Activated T-helper 17 cell treated with anti-CD3 and anti-CD28 coated beads, Interleukin-2, amount 50 U/mL, for 72 hours (primary cell): ENCODE data around the gene ARL4A. TPM values are rescaled to one million over a fixed set of nuclear protein-coding genes. Genes with fewer than 3 reads are reported as not detected.
"Not testable (repeated sequence)": the region's sequence is repeated elsewhere in the genome, so short reads cannot be mapped to it uniquely, and the experiment has no call there.

Experiments used
- ATAC-seq: fragments of 150-1000 bp; cut with Tn5 transposase; replicated peaks from 2 replicates; pipeline ENCODE4 v1.10.0; 2021; ENCODE audit warnings: mild to moderate bottlenecking, moderate library complexity
- H3K27ac Mint-ChIP-seq: one replicate; pipeline ENCODE4 v1.8.0; 2022; ENCODE audit warnings: mixed read lengths
- H3K27me3 Mint-ChIP-seq: one replicate; pipeline ENCODE4 v1.8.0; 2022; ENCODE audit warnings: mixed read lengths
- H3K36me3 Mint-ChIP-seq: one replicate; pipeline ENCODE4 v1.8.0; 2022; ENCODE audit warnings: low read depth, mild to moderate bottlenecking, mixed read lengths
- H3K4me1 Mint-ChIP-seq: one replicate; pipeline ENCODE4 v1.8.0; 2022; ENCODE audit warnings: mixed read lengths
- H3K4me3 Mint-ChIP-seq: one replicate; pipeline ENCODE4 v1.8.0; 2022; ENCODE audit warnings: mild to moderate bottlenecking, mixed read lengths
- H3K9me3 Mint-ChIP-seq: one replicate; pipeline ENCODE4 v1.8.0; 2022; ENCODE audit warnings: mixed read lengths
- total RNA-seq, 2 donors: library from RNA; stranded (reverse); gene quantifications; one replicate each; pipeline ENCODE4 v1.2.3, GENCODE V29; 2022

The ARL4A gene
- total RNA-seq, 2 donors from 2014 or later = 12.4 to 17.0 TPM

DNA sequence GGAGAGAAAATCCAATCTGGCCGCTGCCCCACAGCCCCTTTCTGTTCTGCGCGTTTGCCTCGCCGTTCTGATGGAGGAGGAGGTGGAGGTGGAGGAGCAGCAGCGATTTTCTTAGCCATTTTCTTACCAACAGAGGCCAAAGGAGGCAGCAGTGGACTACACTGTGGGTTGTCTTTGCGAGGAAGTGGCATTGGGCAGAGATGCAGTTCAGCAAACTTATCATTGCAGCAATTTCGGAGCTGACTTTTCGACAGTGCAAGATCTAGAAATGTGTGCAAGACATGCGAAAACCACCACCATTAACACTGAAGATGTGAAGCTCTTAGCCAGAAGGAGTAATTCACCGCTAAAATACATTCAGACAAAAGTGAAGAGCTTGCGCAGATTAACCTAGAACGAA, 1.9 kb upstream of the ARL4A start:
- Mint-ChIP-seq H3K4me1 (peaks cover 10% of the 10 kb centered on the region), H3K27me3 (no peaks in the 10 kb centered on the region), H3K36me3 (peaks cover 27% of the 10 kb centered on the region), H3K4me3 (peak overlapping the region; percentile 92), H3K27ac (peak overlapping the region; percentile 91), H3K9me3 (no peaks in the 10 kb centered on the region)
- ATAC-seq = no peak

DNA sequence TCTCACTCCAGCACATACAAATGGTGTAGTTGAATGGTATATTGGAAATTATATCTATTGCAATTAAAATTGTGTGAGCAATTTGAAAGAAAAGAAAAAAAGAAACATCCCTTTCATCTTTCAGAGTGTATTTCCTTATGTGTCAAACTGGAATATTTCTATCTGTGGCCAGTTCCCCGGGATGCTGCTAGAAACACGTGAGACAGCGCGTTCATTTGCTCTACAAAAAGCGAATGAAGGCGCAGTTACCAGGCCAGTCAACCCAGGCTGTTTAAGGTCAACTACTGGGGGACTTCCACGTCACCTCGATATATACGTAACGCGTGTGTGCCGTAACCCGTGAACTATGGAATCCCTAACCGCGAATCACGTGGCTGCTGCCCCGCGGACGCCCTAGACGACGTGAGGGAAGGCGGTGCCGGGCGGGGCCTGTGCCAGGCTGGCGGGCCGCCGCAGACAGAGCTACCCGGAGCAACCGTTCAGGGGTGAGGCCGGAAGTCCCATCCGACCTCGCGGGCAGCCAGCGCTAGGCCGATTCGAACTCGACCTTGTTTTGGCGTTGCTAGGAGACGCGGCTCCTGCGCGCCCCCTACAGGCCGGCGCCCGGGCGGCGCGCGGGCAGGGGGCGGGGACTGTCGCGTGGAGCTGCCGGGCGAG, 1.1 kb upstream of the ARL4A start:
- H3K4me1 Mint-ChIP-seq = peaks cover 10% of the 10 kb centered on the region
- H3K27me3 Mint-ChIP-seq = no peaks in the 10 kb centered on the region
- H3K9me3 Mint-ChIP-seq = no peaks in the 10 kb centered on the region
- peaks cover 27% of the 10 kb centered on the region for H3K36me3 Mint-ChIP-seq
- peak; percentile 91 for ATAC-seq
- peak overlapping the region; percentile 91 for H3K27ac Mint-ChIP-seq
- peak overlapping the region; percentile 92 for H3K4me3 Mint-ChIP-seq

DNA sequence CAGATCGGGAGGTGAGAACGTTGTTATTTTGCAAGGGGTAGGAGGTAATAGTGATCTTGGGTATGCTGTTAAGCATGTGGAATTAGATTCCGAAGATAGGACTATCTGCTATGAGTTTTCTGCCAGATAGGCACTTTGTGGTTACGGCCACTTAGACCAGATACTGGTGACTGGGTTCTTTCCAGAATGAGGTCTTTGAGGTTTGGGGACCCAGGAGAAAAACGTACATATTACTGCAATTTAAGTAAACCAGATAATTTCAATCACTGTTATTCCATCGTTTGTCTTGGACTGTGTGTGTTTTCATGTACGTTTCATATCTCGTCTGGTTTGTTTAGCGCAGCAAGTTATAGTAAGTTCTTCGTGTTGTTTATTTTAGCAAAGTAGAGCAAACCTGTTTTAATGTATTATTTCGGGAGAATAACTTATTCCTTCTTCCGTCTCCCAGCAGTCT, 312 bp downstream of the ARL4A start:
- no peaks in the 10 kb centered on the region for H3K9me3 Mint-ChIP-seq
- peaks cover 27% of the 10 kb centered on the region for H3K36me3 Mint-ChIP-seq
- peak overlapping the region; percentile 91 for H3K27ac Mint-ChIP-seq
- peak overlapping the region; percentile 92 for H3K4me3 Mint-ChIP-seq
- H3K27me3 Mint-ChIP-seq = no peaks in the 10 kb centered on the region
- H3K4me1 Mint-ChIP-seq = peaks cover 11% of the 10 kb centered on the region
- no peak for ATAC-seq

DNA sequence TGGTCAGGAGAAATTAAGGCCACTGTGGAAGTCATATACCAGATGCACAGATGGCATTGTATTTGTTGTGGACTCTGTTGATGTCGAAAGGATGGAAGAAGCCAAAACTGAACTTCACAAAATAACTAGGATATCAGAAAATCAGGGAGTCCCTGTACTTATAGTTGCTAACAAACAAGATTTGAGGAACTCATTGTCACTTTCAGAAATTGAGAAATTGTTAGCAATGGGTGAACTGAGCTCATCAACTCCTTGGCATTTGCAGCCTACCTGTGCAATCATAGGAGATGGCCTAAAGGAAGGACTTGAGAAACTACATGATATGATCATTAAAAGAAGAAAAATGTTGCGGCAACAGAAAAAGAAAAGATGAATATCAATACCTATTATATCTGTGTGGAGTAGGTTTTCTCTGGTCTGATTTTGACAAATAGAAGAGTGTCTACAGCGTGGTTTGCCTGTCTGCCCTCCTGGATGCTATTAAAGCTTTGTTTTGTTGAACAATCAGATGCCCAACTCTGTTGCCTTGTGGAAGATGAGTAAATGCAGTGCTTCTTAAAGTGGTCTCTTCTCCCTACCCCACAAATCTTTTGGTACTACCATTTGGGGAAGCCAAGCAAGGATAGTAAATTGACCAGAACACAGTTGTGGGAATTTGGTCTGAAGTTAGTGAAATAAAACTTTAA, 1.2 kb downstream of the ARL4A start:
- peak overlapping the region; percentile 92 for H3K4me3 Mint-ChIP-seq
- peaks cover 16% of the 10 kb centered on the region for H3K4me1 Mint-ChIP-seq
- not testable (repeated sequence) for ATAC-seq, H3K27me3 Mint-ChIP-seq, H3K9me3 Mint-ChIP-seq
- peaks cover 27% of the 10 kb centered on the region for H3K36me3 Mint-ChIP-seq
- H3K27ac Mint-ChIP-seq = peak overlapping the region; percentile 91

DNA sequence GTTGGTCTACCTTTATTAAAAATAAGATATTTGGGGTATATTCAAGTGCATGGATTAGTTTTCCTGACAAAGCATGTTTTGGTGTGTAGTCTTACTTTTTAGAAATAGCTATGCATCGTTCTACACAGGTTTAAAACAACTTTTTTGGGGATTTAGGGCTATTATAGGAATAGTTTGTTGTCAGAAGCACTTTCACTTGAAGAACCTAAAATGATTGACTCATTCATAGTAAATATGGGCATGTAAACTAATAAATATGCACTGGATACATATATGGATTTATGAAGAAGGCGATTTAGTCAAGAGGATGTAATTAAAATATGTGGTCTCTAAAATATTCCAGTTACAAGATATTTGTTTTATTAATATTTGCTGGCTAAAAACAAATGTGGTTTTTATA, 2.0 kb downstream of the ARL4A start:
- Mint-ChIP-seq H3K9me3 (no peaks in the 10 kb centered on the region), H3K4me3 (peak overlapping the region; percentile 92), H3K36me3 (peaks cover 27% of the 10 kb centered on the region), H3K27me3 (no peaks in the 10 kb centered on the region), H3K4me1 (peaks cover 21% of the 10 kb centered on the region), H3K27ac (no peak overlapping the region)
- no peak for ATAC-seq

DNA sequence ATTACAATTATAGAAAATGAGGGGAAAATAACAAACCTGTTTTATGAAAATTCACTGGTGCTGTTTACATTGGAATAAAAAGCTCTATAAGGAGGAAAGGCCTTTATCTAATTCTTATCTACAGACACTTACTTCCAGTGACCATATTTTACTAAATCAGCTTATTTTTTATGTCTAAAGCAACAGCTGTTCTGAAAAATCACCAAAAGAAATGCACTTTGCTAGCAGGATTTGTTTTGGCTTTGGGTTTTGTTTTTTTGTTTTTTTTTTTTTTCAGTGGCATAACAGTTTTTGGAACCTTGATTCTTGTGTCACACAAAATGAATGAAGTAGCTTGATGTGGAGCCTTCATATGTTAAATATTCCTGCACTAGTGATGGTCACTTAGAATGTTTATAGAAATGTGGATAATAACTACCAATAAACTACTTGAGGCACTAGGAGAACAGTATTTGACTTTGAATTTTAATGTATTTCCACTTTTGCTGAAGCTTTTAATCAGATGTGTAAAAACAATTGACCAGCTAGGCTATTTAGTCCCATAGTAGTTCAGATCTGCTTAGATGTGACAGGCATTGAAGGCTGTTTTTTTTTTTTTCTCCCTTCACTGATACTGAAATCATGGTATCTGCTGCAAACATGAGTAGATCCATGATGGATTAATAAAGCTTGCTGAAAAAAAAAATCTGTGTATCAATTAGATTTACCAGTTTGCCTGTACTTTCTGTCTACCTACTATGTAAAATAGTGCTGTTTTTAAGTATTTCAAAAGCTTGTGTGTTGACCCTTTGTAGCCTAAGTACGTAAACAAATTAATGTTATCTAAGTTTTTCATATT, 2.8 kb downstream of the ARL4A start:
- Mint-ChIP-seq H3K9me3 (no peaks in the 10 kb centered on the region), H3K4me3 (no peak overlapping the region), H3K4me1 (peaks cover 21% of the 10 kb centered on the region), H3K36me3 (peaks cover 27% of the 10 kb centered on the region), H3K27me3 (no peaks in the 10 kb centered on the region), H3K27ac (no peak overlapping the region)
- no peak for ATAC-seq

DNA sequence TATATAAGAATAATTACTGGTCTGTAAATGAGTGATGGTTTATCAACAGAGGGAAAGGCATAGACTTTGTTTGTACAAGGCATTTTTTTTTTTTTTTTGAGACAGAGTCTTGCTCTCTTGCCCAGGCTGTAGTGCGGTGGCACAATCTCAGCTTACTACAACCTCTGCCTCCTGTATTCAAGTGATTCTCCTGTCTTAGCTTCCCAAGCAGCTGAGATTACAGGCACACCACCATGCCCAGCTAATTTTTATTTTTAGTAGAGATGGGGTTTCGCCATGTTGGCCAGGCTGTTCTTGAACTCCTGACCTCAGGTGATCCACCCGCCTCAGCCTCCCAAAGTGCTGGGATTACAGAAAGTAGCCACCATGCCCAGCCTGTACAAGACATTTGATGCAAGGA, 4.0 kb downstream of the ARL4A start:
- H3K27me3 Mint-ChIP-seq, H3K27ac Mint-ChIP-seq, H3K9me3 Mint-ChIP-seq, ATAC-seq, H3K4me3 Mint-ChIP-seq: not testable (repeated sequence)
- Mint-ChIP-seq H3K36me3 (peaks cover 27% of the 10 kb centered on the region), H3K4me1 (peaks cover 27% of the 10 kb centered on the region)

DNA sequence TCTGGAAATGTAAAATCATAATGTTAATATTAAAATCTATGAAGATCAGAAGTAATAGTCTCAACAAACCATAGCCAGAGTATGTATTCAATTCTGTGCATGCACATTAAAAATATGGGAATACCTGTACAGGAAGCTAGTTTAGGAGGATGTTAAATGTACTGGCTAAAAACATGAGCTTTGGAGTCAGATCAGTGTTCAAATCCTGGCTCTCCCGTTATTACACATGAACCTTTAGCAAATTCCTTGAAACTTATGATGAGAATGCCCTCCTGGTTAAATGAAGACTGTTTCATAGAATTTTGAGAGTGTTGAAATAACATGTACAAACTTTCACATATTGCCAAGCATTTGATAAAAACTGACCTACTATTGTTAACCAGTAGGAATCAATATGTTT, 4.6 kb downstream of the ARL4A start:
- H3K36me3 Mint-ChIP-seq = peaks cover 27% of the 10 kb centered on the region
- no peaks in the 10 kb centered on the region for H3K27me3 Mint-ChIP-seq
- ATAC-seq = no peak
- no peak overlapping the region for H3K4me3 Mint-ChIP-seq
- H3K4me1 Mint-ChIP-seq = peaks cover 32% of the 10 kb centered on the region
- H3K27ac Mint-ChIP-seq = no peak overlapping the region
- H3K9me3 Mint-ChIP-seq = no peaks in the 10 kb centered on the region

DNA sequence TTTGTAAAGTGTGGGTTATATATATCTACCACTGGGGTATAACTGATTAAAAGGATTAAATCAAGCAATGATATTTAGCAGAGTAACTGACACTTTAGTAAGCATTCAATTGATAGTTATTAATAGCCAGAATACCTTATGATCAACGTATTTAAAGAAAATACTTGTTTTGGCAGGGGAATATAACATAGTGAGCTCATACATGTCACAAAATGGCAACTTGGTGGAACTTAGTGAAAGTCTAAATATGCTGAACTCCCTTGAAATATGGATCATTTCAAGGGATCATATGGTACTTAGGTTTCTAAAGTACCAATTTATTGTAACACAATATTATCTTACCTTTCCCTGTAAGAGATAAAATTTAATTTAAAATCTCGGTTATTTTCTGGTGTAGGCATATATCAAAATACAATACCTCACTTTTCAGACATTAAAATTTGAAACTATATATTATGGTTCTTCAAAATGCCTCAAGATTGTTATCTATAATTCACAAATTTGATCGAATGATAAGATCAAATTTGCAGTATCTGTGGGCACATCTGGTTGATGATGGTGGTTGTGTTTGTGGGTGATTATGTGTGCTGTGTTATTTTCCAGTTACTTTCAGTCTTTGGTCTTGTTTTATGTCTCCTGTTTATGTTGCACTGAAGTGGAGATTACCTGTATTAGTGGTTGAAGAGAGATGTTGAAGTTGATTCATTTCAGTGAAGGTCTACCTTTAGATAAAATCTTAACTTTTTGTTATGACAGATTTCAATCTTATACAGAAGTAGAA, 5.2 kb downstream of the ARL4A start:
- peaks cover 27% of the 10 kb centered on the region for H3K4me1 Mint-ChIP-seq
- no peaks in the 10 kb centered on the region for H3K27me3 Mint-ChIP-seq
- H3K9me3 Mint-ChIP-seq = no peaks in the 10 kb centered on the region
- no peak overlapping the region for H3K4me3 Mint-ChIP-seq
- ATAC-seq = peak; percentile 26
- H3K27ac Mint-ChIP-seq = no peak overlapping the region
- peaks cover 22% of the 10 kb centered on the region for H3K36me3 Mint-ChIP-seq

DNA sequence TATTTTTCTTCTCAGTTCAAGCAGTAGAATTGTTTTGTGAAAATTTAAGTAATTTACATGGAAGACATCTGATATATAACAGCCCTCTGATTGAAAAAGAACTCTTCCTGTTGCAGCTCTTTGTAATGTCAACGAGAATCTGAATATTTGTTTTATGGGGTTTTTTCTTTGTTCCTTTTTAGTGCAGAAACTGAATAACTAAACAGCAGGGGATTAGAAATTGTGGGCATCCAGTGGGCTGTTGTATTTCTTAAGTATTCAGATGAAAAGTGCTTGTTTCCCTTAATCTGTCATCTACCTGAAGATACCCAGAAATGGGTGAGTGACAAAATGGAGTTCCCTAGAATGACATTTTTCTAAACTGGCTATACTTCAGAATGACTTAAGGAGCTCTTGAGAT, 7.4 kb downstream of the ARL4A start:
- Mint-ChIP-seq H3K36me3 (peaks cover 2% of the 10 kb centered on the region), H3K4me3 (no peak overlapping the region), H3K27ac (peak overlapping the region; percentile 36), H3K9me3 (no peaks in the 10 kb centered on the region), H3K27me3 (no peaks in the 10 kb centered on the region), H3K4me1 (peaks cover 21% of the 10 kb centered on the region)
- peak; percentile 26 for ATAC-seq

DNA sequence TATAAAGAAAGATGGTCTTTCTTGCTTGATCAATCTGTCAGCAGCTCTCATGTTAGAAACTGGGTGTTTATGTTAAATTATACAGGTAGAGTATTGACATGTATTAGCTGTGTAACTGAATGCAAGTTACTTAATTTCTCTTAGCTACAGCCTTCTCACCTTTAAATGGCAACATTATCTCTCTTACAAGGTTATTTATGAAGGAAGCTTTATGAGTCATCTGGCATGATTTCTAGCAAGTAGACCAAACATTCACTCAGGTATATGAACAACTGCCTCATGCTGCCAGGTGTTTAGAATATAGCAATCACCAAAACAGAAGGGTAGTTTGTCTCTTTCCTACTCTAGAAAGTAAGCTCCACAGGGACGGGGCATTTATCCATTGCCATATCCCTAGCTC, 8.5 kb downstream of the ARL4A start:
- Mint-ChIP-seq H3K36me3 (no peaks in the 10 kb centered on the region), H3K4me3 (no peak overlapping the region), H3K27me3 (no peaks in the 10 kb centered on the region), H3K27ac (no peak overlapping the region), H3K9me3 (no peaks in the 10 kb centered on the region), H3K4me1 (peaks cover 21% of the 10 kb centered on the region)
- no peak for ATAC-seq

DNA sequence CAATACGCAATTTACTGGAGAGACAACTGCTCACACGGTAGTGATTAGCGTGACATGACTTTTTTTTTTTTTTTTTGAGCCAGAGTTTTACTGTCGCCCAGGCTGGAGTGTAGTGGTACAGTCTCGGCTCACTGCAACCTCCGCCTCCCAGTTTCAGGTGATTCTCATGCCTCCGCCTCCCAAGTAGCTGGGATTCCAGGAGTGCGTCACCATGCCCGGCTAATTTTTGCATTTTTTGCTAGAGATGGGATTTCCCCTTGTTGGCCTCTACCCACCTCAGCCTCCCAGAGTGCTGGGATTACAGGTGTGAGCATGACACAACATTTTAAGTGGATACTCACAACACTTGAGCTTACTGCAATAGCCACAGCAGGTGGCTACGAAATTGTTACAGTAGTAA, 11.9 kb downstream of the ARL4A start:
- ATAC-seq = no peak
- H3K4me1 Mint-ChIP-seq = peaks cover 11% of the 10 kb centered on the region
- H3K27ac Mint-ChIP-seq = no peak overlapping the region
- H3K27me3 Mint-ChIP-seq = no peaks in the 10 kb centered on the region
- no peak overlapping the region for H3K4me3 Mint-ChIP-seq
- H3K9me3 Mint-ChIP-seq = peaks cover 4% of the 10 kb centered on the region
- H3K36me3 Mint-ChIP-seq = no peaks in the 10 kb centered on the region

DNA sequence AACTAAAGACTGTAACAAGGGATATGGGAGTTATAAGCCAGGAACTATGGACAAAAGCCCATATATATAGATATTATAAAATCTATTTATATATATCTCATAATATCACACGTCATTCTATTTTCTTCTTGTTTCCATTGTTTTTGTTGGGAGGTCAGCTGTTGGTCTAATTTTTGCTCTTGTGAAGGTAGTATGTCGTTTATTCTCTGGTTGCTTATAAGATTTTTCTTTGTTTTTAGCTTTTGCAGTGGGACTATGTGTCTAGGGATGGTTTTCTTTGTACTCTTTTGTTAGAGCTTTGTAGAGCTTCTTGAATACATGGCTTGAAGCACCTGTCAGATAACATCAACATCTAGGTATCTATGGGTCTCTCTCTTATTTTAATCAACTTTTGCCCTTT, 14.0 kb downstream of the ARL4A start:
- peaks cover 4% of the 10 kb centered on the region for H3K4me1 Mint-ChIP-seq
- no peak overlapping the region for H3K4me3 Mint-ChIP-seq
- H3K9me3 Mint-ChIP-seq = peaks cover 4% of the 10 kb centered on the region
- no peak overlapping the region for H3K27ac Mint-ChIP-seq
- no peak for ATAC-seq
- H3K27me3 Mint-ChIP-seq = no peaks in the 10 kb centered on the region
- H3K36me3 Mint-ChIP-seq = no peaks in the 10 kb centered on the region

DNA sequence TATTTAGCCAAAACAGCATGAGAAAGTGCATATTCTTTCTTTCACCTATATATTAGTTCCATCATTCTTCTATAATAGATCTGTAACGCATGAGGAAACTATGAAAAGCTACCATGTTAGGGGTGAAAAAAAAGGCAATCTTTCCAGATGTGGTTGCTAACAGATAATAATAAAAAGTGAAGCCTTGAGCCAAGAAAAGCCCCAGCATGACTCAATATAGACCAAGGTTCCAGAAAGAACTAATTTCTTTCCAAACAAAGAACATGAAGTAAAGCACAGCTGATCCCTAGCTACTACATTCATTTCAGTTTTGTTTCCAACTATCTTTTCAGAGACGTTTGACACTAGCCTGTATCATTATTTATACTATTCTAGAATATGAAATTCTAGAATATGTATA, 16.4 kb downstream of the ARL4A start:
- Mint-ChIP-seq H3K27ac (no peak overlapping the region), H3K36me3 (no peaks in the 10 kb centered on the region), H3K4me3 (no peak overlapping the region), H3K27me3 (no peaks in the 10 kb centered on the region), H3K4me1 (no peaks in the 10 kb centered on the region), H3K9me3 (peaks cover 4% of the 10 kb centered on the region)
- ATAC-seq = no peak
